ENCODE measurements around the gene TEF. TPM values are rescaled to one million over a fixed set of nuclear protein-coding genes. Genes with fewer than 3 reads are reported as not detected.
A peak's percentile ranks its signal among the peaks of the same experiment; 100 is the strongest.
"Not testable (repeated sequence)": the region's sequence is repeated elsewhere in the genome, so short reads cannot be mapped to it uniquely, and the experiment has no call there.

Gene TEF
- polyA plus RNA-seq, 12 donors = 8.3 to 15.5 (median 10.6) TPM; not detected in 1

DNA sequence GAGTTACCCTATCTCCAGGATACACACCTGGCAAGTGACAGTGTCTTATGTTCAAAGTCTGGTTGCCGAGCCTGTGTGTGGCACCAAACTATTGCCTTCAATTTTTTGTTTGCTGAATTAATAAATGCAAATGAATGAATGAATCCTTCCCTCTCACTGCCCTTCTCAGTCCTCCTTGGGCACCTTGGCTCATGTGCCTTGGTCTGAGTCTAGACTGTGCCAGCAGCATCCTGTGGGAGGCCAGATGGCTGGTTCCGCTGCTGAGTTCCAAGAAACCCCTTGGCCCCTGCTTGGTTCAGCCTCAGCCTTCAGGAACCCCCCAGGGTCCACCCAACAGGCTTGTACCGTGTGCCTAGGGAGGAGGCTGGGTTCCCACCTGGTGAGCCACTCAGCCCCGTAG lies 33.8 kb downstream of the TEF start:
- DNase-seq = no peak

DNA sequence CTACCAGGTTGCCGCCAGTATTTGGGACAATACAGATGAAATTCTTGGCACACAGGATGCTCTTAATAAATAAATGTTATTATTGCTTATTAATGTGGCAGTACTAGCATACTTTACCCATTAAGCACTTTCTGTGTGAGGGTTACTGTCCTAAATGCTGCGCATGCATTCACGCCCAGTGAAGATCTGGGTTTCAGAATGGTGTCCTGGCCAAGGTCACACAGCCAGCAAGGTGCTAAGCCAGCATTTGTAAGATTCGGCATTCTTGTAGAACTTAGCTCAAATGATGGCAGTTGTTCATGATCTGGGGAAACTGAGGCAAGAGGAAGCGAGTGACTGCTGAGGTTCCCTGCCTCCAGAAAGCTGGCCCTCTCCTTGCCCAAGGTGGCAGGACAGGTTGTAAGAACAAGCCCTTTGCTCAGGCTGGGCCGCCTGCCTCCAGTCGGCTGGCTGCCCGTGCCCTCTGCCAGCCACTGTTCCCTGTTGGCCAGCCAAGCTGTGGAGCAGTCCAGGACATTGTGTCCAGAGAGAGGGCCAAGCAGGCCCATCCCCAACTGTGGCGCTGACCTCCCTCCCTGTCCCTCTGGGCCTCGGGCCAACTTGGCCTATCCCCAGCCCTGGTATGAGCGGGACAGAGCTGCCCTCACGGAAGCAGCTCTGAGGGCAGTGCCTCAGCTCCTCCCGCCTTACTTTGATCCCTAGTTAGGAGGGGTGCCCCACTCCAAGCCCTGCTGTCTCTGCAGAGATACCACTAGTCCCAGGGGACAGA lies 36.1 kb downstream of the TEF start:
- peak; percentile 53 for DNase-seq

DNA sequence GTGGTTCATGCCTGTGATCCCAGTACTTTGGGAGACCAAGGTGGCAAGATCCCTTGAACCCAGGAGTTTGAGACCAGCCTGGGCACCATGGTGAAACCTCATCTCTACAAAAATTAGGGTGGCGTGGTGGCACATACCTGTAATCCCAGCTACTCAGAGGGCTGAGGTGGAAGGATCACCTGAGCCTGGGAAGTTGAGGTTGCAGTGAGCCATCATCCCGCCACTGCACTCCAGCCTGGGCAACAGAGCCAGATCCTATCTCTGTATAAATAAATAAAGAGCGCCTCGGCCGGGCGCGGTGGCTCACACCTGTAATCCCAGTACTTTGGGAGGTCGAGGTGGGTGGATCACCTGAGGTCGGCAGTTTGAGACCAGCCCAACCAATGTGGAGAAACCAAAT lies 37.0 kb downstream of the TEF start:
- no peak for DNase-seq

DNA sequence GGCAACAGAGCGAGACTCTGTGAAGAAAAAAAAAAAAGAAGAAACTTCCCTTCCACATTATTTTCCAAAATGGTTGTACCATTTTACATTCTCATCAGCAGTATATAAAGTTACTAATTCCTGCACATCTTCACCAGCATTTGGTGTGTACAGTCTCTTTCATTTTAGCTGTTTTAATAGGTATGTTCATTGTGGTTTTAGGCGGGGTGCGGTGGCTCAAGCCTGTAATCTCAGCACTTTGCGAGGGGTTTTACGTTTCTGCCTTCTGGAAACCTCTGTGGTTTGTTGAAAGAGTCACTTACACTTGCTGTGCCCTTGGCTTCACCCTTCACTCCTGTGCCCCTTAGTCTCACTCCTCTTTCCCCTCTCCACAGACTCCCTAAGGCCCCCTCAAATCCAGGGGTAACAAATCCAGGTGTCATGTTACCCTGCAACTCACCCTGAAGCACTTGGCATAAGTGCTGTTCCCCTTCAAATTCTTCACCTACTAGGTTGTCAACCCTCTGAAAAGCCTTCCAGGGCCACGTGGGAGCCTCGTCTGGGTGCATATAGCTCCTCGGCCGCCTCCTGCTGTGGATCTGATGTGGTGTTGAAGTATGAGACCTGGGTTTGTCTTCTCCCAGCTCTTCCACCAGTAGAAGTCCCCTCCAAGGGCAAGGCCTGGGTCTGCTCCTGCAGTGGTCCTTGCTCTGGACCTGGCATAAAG lies 44.1 kb downstream of the TEF start:
- DNase-seq = no peak

DNA sequence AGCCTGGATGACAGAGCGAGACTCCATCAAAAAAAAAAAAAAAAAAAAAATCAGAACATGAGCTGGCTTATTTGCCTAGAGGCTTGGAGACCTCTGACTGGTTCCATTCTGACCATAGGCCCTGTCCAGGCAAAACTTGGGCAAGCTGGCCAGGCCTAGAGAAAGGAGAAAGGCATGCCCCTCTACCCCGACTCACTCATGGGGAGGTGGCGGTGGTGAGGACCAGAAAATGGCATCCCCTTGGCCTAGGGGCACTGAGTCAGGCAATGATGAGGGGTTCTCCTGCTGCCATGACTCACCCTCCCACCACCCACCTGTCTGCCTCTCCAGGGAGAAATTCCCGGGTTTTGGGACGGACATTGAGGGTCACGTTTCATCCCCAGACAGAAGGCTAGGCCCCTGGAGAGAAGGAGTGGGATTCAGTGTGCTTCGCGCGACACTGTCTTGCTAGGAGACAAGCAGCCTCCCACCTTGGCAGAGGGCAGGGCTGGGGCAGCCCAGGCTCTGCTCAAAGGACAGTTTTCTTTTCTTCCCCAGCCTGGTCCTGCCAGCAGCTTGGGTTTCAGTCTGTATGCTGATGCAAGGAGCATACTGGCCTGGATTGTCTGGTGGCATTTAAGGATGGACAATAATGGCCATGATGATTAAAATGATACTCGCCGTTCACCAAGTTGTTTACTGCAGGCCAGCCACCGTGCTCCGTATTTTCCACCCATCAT lies 47.6 kb downstream of the TEF start:
- no peak for DNase-seq

DNA sequence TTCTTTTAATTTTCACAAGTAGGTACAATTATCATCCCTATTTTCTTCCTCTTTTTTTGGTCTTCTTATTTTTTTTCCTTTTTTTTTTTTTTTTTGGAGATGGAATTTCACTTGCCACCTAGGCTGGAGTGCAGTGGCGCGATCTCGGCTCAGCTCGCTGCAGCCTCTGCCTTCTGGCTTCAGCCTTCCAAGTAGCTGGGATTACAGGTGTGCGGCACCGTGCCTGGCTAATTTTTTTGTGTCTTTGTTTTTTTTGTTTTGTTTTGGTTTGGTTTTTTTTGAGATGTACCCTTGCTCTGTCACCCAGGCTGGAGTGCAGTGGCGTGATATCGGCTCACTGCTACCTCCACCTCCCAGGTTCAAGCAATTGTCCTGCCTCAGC lies 48.2 kb downstream of the TEF start:
- no peak for DNase-seq

DNA sequence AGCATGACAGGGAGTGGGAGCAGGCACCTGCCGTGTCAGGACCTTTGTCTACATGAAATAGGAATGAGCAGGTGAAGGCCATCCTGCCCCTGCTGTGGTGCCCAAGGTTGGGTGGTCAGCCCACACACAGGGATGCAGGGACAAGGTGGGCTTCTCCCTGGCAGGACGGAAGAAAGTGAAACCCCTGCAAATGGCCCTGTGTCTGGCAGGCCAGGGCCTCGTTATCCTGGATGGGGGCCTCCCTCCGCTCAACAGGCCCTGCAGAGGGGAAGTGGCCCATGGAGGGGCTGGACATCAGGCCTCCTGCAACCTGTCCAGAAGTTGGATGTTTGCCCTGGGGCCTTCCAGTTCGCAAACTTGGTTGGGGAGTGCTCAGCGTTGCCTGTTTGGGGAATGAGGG lies 49.9 kb downstream of the TEF start:
- no peak for DNase-seq

DNA sequence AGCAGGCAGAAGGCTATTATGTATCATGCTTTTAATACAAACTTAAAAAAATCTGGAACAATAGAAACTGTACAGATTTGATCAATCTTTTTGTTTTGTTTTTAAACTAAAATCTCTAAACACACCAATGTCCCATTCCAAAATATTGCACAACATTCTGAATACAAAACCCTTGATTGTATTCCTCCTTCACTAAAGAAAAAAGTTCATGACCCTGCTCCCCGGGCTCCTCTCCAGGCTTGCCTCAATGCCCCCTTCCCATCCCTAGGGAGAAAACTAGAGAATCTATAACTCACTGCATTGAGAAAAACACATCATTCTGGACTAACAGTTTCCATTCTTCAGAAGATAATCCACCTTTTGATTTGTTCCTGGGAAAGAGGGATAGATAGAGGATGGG lies 51.7 kb downstream of the TEF start:
- DNase-seq = not testable (repeated sequence)

DNA sequence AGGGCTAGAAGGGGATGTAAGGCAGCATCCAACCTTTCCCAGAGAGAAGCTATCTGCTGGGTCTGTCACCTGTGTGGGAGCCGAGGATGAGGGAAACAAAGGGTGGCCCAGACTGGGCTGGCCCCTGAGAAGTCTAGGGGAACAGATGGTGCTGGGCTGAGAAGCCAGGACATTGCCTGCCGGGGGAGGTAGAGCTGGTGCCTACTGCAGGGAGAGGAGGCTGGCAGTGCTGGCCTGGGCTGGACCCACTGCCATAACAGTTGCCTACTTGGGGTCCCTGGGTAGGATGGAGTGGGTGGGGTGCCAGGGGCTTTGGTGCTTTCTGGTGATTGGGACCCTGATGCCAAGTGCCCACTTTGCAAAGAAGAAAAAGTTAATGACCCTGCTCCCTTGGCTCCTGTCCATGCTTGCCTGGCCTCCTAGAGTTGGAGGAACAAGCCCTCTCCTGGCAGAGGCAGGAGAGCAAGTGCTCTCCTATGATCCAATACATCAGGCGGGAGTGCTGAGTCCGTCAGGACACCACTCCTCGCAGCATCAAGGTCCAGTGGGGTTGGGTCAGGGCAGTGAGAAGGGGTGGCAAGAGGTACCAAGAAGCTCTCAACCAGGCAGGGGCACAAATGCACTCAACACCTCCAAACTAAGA lies 52.7 kb downstream of the TEF start:
- DNase-seq = not testable (repeated sequence)

DNA sequence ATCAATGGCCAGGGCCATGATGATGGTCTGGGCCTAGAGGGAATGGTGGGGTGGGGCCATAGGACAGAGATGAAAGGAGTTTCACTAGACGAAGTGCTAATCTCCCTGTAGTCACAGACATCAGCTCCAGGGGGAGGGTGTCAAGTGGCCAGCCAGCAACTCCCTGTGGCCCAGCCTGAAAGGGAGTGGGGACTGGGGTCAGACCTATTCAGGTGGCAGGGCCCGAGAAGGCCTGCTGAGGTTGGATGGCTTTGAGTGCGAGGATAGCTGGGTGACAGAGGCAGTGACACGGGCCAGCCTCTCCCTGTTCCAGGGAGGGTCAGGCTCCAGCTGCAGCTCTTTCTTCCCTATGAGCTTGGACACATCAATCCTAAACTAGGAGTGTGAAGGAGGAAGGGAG lies 53.8 kb downstream of the TEF start:
- DNase-seq = no peak

DNA sequence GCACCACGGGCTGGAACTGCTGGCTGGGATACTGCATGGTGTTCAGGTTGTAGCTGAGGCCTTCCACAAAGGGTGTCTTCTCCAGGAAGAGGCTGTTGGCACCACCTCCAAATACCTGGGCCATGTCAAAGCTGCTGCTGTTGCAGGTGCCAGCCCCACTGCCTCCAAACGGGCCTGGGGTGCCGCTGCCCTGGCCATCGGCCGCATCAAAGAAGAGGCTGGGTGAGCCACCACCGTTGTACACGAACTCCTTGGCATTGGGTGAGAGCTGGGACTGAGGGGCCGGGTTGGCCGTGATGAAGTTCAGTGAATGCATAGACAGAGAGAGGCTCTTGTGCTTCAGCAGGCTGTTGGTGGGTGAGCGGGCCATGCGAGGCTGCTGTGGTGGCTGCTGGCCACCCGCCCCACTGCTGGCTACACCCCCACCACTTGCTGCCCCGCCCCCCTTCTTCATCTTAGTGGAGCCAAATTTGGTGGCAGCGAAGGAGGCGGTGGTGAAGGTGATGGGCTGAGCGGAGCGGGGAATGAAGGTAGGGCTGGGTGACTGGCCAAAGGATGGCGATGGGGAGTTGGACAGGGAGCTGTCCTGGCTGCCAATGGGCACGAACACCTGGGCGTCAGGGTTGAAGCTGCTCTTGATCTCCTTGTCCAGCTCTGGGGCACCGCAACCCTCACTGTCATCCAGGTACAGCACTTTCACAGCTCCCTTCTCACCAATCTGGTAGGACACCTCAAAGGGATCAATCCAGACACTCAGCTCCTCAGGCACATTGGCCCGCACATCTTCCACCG lies 54.8 kb downstream of the TEF start:
- no peak for DNase-seq

DNA sequence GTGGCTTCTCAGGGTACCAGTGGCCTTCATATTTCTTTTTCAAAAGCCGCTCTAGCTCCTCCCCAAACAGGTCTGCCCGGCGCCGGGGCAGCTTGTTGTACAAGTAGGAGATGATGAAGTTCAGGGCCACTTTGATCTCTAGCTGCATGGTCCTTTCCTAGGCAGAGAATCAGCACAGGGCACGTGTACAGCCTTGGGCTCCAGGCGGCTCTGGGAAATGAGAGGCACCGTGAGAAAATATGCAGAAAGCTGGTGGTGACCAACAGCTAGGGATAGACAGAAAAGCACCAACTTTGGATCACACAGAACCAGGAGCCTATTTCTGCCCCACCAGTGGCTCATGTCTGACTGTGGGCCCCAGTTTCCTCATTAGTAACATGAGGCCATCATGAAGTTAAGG lies 55.5 kb downstream of the TEF start:
- no peak for DNase-seq

DNA sequence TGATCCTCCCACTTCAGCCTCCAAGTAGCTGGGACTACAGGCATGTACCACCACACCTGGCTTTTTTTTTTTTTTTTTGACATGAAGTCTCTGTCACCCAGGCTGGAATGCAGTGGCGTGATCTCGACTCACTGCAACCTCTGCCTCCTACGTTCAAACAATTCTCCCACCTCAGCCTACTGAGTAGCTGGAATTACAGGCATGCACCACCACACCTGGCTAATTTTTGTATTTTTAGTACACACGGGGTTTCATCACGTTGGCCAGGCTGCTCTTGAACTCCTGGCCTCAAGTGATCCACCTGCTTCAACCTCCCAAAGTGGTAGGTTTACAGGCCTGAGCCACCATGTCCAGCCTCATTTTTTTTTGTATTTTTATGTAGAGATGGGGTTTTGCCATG lies 58.8 kb downstream of the TEF start:
- DNase-seq = not testable (repeated sequence)

DNA sequence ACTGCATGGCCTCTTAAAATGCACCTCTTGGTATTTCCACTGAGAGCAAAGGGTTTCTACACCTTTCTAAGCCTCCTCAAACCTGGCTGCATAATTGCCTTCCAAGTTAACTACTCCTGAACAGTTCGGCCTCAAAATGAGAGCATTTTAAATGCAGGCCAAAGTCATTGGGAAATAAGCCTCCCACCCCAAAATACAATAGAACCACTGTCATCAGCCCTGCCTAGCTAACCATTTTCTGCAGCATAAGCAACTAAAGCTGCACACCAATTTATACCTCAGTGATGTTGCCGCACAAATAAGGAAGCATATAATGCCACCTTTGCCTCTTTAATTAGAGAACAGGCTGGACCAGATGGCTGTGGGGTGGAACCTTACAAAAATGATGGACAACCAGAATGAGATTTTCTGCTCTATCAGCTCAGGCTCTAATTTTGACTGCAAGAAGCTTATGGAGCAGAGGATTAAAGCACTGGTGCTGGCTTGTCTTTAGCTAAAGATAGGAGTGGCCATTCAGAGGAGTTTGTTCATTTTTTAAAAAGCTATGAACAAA lies 60.6 kb downstream of the TEF start:
- no peak for DNase-seq

DNA sequence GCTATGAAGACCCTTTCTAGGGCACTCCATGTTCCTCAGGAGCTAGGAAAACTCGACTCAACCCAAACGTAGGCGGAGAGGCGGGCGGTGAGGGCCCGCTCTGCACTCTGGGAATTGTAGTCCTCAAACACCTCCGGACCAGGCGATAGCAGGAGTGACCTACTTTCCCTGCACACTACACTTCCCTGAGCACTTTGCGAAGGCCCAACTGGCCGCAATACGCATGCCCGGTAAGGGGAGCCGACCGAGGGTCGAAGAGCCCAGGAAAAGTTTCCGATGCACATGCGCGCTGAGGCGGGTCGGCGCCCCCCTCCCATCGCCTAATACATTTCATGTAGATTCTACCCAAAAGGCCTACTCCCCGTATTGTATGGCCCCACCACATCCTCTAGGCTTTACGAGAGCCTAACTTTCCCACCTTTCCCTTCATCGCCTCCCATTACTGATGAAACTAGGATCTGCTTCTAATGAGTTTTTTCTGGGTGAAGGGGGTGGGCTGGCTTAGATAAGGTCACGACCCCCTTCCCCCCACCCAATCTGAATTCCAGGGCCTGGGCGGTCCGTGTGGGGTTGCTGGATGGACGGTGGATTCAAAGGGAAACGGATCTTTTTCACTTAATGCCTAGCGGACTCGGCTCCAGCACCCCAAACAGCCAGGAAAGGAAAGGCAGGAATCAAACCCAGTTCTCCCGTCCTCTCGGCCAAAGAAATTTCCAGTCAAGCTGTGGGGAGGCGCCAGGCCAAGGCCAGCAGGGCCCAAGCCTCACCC lies 62.8 kb downstream of the TEF start:
- DNase-seq = peak; percentile 99

DNA sequence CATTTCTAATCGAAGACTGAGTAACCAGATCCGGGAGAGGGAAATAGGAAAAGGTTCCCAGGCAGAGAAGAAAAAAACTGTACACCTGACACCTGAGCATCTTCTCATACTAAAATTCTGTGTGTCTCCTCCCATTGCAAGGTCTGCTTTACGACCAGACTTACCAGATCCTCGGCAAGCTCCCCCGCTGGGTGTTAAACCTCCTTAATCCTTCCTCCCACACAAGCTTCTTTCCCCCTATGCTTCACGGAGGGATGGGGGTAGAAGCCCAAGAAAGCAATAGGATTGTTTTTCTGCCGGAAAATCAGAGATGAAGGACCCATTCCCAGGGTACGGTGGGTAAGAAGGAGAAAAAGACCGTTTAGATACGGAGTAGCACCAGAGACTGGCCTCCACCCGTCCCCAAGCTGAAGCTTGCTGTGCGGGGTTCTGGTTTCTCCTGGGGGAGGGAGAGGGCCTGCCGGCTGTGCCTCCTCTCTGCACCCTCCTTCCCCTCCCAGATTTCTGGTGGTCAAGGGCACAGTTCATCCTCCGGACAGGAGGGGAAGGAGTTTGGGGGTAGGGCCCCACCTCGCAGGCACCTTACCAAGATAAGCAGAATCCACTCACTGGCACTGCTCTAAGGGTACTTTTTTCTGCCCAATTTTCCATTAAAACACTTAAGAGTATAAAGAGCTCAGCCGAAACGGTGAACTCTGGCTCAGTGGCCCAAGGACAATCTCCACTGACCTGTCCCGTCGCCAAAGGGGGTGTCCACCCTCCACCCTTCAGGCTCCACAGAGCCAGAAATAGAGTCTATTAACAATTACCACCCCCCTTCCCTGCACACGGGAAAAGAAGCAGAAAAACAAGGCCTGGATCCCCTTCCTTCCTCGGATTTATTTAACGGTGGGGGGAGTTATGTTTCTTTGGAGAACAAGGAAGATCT lies 63.7 kb downstream of the TEF start:
- DNase-seq = peak; percentile 21

DNA sequence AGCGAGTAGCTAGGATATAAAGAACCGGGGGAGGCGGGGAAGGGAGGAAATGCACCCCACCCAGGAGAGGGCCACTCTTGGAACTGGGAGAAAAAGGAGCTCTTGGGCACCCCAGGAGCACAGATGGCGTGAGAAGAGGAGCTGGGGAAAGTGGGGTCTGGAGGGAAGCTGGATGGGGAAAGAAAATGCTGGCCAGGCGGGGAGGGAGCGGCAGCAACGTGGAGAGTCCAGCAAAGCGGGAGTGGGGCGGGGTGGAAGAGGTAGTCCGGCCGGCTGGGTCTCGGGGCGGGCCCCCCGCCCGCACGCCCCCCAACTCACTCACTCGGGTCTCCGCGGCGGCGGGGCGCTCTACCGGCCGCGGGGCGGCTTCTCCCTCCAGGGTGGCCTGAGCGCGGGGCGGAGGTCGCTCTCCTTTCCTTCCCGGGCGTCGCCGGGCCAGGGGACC lies 64.3 kb downstream of the TEF start:
- peak; percentile 21 for DNase-seq

DNA sequence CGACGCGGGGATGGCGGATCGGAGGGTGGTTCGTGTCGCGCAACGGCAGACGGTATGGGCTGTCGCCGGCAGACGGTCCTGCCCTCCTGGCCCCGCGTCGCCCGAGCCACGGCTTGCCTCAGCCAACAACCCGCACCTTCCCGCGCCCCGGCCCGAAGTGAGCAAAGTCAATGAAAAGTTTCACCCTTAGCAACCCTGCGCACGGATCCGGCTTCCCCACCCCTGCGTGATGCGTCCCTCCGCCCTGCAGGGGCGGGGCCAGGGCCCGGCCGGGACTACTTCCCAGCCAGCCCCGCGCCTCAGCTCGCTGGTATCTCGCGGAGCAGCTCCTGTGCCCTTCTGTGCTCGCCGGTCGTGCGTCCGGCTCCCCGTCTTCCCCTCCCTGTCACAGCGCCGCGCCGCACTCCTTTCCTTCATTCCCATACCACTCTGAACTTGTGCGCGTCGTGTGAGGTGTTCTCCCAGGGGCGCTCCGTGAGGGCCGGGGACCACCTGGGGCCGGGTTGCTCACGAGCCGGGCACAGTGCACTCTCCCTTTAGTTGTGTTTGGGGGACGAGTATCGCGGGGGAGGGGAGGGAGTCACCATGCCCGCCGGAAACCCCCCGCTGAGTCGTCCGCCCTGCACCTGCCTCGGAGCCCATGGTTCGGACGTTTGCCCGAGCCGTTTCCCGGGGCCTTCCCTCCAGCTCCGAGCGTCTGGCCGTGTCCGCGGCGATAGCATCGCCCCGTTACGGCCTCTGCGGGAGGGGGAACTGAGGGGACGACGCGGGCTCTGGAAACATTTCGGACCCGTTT lies 65.1 kb downstream of the TEF start, which contains the start of gene TOB2:
TOB2 (minus strand) TSS at position 163 of the 796 bp plus-strand sequence. CDS start 9,456 bp downstream, outside the sequence.
- peak; percentile 96 for DNase-seq
